Tibial nerve (tissue), 4 donors: ENCODE data around the gene PRIM1. TPM values are rescaled to one million over a fixed set of nuclear protein-coding genes. Genes with fewer than 3 reads are reported as not detected.
"Not testable (repeated sequence)": the region's sequence is repeated elsewhere in the genome, so short reads cannot be mapped to it uniquely, and the experiment has no call there.

Experiments used
- DNase-seq, 2 donors: peaks; one replicate each; pipeline ENCODE4 v3.0.0-alpha.2; 2019; ENCODE audit warnings: low spot score in 2 of 2
- H3K27ac ChIP-seq, 4 donors: fragments of 200-600 bp; sonication (generic) in 3 of 4; one replicate each; pipeline ENCODE4 v1.5.1; 2017 to 2019; ENCODE audit warnings: mild to moderate bottlenecking in 1 of 4
- H3K27me3 ChIP-seq, 2 donors: fragments of 200-600 bp; sonication (generic) in 1 of 2; one replicate each; pipeline versions ENCODE4 v1.5.1 to v1.6.0; 2017 to 2019
- H3K36me3 ChIP-seq, 3 donors: fragments of 200-600 bp; sonication (generic); one replicate each; pipeline ENCODE4 v1.5.1; 2018 to 2019
- H3K4me1 ChIP-seq, 4 donors: fragments of 200-600 bp; sonication (generic) in 3 of 4; one replicate each; pipeline ENCODE4 v1.5.1; 2017 to 2019
- H3K4me3 ChIP-seq, 4 donors: fragments of 200-600 bp; sonication (generic) in 3 of 4; one replicate each; pipeline ENCODE4 v1.5.1; 2017 to 2019; ENCODE audit warnings: mild to moderate bottlenecking in 1 of 4, moderate library complexity in 1 of 4
- H3K9me3 ChIP-seq, 4 donors: fragments of 200-600 bp; sonication (generic) in 3 of 4; one replicate each; pipeline ENCODE4 v1.5.1; 2017 to 2019
- CTCF ChIP-seq, 5 experiments: fragments of 200-600 bp in 3 of 5; fragments of 450-650 bp in 2 of 5; sonication (generic) in 3 of 5; IDR thresholded peaks; one replicate each; pipeline ENCODE4 v1.5.1; 2016 to 2019; ENCODE audit warnings: antibody characterized with exemption in 5 of 5, mild to moderate bottlenecking in 3 of 5, moderate library complexity in 2 of 5
- EP300 ChIP-seq, 2 donors: sonication (generic); formaldehyde crosslinking; IDR thresholded peaks; one replicate each; pipeline ENCODE4 v1.6.1; 2017; ENCODE audit warnings: antibody characterized with exemption in 2 of 2, mild to moderate bottlenecking in 1 of 2
- POLR2A ChIP-seq, 2 donors: fragments of 450-650 bp; IDR thresholded peaks; one replicate each; pipeline ENCODE4 v1.6.1; 2017; ENCODE audit warnings: antibody characterized with exemption in 2 of 2, mild to moderate bottlenecking in 2 of 2, moderate library complexity in 2 of 2
- WGBS, 2 donors: methylation state at CpG; one replicate each; pipeline ENCODE4 v1.1.5; 2018; 5-methylcytosine and 5-hydroxymethylcytosine counted together
- total RNA-seq, 4 donors: library from RNA; depleted of rRNA; stranded (reverse); fragments of >200 nt; gene quantifications; one replicate each; pipeline ENCODE4 v1.1.0, GENCODE V29; 2016

The PRIM1 gene
- 10 to 100 TPM in 1 of 4 donors, 1 to 10 TPM in 3; 2.4 to 10.1 (median 6.1) TPM for total RNA-seq

GRCh38 chr12:56751712-56752598, at the start of gene PRIM1:
TSS of gene PRIM1 (minus strand) at chr12:56752323. CDS start at chr12:56752298, 25 bp downstream.
- no peaks in the 10 kb centered on the region for H3K9me3 ChIP-seq
- TF ChIP-seq CTCF (IDR thresholded peaks at IDR 0.05), result peak; percentile 15 to 57 (median 46)
- TF ChIP-seq EP300 (IDR thresholded peaks at IDR 0.05), result peak; percentile 29 to 80
- TF ChIP-seq POLR2A (IDR thresholded peaks at IDR 0.05), result peak in 1 of 2 donors; percentile 49
- DNase-seq, result peak; percentile 51 to 54
- H3K27ac ChIP-seq, result peak within 1 kb of the TSS in 2 of 4 donors; percentile 52 to 76
- peaks cover 0 to 22% (median 2%) of the 10 kb centered on the region in 3 donors for H3K36me3 ChIP-seq
- 0 to 1% methylated on average over 64 of the region's 64 CpGs for WGBS, 2 donors
- peak within 1 kb of the TSS; percentile 40 to 71 (median 64) for H3K4me3 ChIP-seq
- H3K4me1 ChIP-seq, result peaks cover 0 to 18% (median 3%) of the 10 kb centered on the region in 4 donors
- no peaks in the 10 kb centered on the region for H3K27me3 ChIP-seq

DNA sequence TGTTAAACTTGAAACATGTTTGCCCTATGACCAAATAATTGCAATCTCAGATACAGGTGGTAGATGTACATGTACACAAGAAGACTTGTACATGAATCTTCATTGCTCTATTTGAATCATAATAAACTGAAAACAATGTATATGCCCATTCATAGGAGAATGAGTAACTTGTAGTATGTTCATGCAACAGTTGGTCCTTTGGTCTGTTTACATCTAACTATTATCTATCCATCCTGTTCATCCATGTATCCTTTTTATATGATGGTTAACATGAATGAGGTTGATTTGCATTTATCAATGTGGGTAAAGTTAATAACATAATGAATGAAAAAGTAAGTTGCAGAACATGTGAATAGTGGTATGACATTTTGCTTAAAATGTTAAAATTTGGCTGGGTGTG, 48.1 kb upstream of the PRIM1 start:
- TF ChIP-seq CTCF (IDR thresholded peaks at IDR 0.05), result no peak
- no peak for TF ChIP-seq EP300 (IDR thresholded peaks at IDR 0.05)
- no peak for TF ChIP-seq POLR2A (IDR thresholded peaks at IDR 0.05)
- H3K4me1 ChIP-seq, result no peaks in the 10 kb centered on the region

GRCh38 chr12:56799345-56799744, 47.2 kb upstream of the PRIM1 start:
- not testable (repeated sequence) for H3K9me3 ChIP-seq, H3K36me3 ChIP-seq, DNase-seq, H3K27me3 ChIP-seq, H3K27ac ChIP-seq, H3K4me1 ChIP-seq, H3K4me3 ChIP-seq
- 86 to 92% methylated on average over 6 of the region's 6 CpGs for WGBS, 2 donors

More for the DNA sequence above, 48.1 kb upstream of the PRIM1 start:
- H3K27ac ChIP-seq, result no peak overlapping the region
- H3K36me3 ChIP-seq, result no peaks in the 10 kb centered on the region
- H3K9me3 ChIP-seq, result peaks cover 0 to 3% (median 0%) of the 10 kb centered on the region in 4 donors
- H3K27me3 ChIP-seq, result no peaks in the 10 kb centered on the region
- H3K4me3 ChIP-seq, result no peak overlapping the region
- DNase-seq, result no peak

- H3K9me3 ChIP-seq, H3K4me3 ChIP-seq, H3K27me3 ChIP-seq, H3K27ac ChIP-seq, H3K4me1 ChIP-seq, DNase-seq, H3K36me3 ChIP-seq: not testable (repeated sequence)
- WGBS, 2 donors, result 92 to 93% methylated on average over 2 to 21 of the region's 27 CpGs
Observed at GRCh38 chr12:56795791-56796190, 43.7 kb upstream of the PRIM1 start.

DNA sequence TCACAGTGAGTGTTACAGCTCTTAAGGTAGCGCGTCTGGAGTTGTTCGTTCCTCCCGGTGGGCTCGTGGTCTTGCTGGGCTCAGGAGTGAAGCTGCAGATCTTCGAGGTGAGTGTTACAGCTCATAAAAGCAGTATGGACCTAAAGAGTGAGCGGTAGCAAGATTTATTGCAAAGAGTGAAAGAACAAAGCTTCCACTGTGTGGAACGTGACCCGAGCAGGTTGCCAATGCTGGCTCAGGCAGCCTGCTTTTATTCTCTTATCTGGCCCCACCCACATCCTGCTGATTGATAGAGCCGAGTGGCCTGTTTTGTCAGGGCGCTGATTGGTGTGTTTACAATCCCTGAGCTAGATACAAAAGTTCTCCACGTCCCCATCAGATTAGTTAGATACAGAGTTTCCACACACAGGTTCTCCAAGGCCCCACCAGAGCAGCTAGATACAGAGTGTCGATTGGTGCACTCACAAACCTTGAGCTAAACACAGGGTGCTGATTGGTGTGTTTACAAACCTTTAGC, 43.0 kb upstream of the PRIM1 start:
- not testable (repeated sequence) for H3K27ac ChIP-seq, DNase-seq, H3K4me1 ChIP-seq, H3K36me3 ChIP-seq, H3K27me3 ChIP-seq, H3K4me3 ChIP-seq, H3K9me3 ChIP-seq
- 54 to 55% methylated on average over 12 of the region's 13 CpGs for WGBS, 2 donors

DNA sequence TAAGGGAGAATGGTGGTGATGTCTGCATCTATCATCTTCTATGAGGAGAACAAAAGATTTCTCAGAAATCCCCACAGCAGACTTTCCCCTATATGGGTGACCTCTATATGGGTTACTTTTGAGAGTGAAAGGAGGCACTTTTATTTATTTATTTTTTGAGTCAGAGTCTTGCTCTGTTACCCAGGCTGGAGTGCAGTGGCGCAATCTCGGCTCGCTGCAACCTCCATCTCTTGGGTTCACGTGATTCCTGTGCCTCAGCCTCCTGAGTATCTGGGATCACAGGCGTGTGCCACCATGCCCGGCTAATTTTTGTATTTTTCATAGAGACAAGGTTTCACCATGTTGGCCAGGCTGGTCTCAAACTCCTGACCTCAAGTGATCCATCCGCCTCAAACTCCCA, 41.0 kb upstream of the PRIM1 start:
- H3K27me3 ChIP-seq, H3K27ac ChIP-seq, H3K9me3 ChIP-seq, H3K4me3 ChIP-seq, H3K36me3 ChIP-seq, DNase-seq, H3K4me1 ChIP-seq: not testable (repeated sequence)
- 90 to 94% methylated on average over 7 of the region's 7 CpGs for WGBS, 2 donors

GRCh38 chr12:56792678-56793077, 40.6 kb upstream of the PRIM1 start:
- Histone ChIP-seq H3K9me3 (no peaks in the 10 kb centered on the region), H3K4me3 (no peak overlapping the region)

GRCh38 chr12:56789429-56789828, 37.3 kb upstream of the PRIM1 start:
- not testable (repeated sequence) for H3K4me3 ChIP-seq, H3K4me1 ChIP-seq, H3K36me3 ChIP-seq, DNase-seq, H3K9me3 ChIP-seq, H3K27me3 ChIP-seq, H3K27ac ChIP-seq
- 100% methylated on average over 1 of the region's 34 CpGs; no CpG with 5 or more reads in 1 of the 2 donors for WGBS, 2 donors

More at GRCh38 chr12:56792678-56793077, 40.6 kb upstream of the PRIM1 start:
- H3K27me3 ChIP-seq, result no peaks in the 10 kb centered on the region
- H3K36me3 ChIP-seq, result no peaks in the 10 kb centered on the region
- no peaks in the 10 kb centered on the region for H3K4me1 ChIP-seq
- no peak for DNase-seq
- WGBS, 2 donors, result 80 to 94% methylated on average over 2 of the region's 2 CpGs
- H3K27ac ChIP-seq, result no peak overlapping the region
- TF ChIP-seq EP300 (IDR thresholded peaks at IDR 0.05), result no peak
- TF ChIP-seq POLR2A (IDR thresholded peaks at IDR 0.05), result no peak
- no peak for TF ChIP-seq CTCF (IDR thresholded peaks at IDR 0.05)
